Effector memory CD4-positive, alpha-beta T cell (primary cell): ENCODE measurements around the gene OR51B2.
"Not testable (repeated sequence)": the region's sequence is repeated elsewhere in the genome, so short reads cannot be mapped to it uniquely, and the experiment has no call there.

Experiments used
- DNase-seq, 3 donors: peaks; one replicate each; pipeline ENCODE4 v3.0.0-alpha.2; 2020
- H3K27ac ChIP-seq: 2 replicates; pipeline ENCODE4 v1.7.0; 2013; ENCODE audit warnings: mild to moderate bottlenecking, low read length, moderate library complexity; ENCODE audit not compliant: insufficient read depth, poor library complexity, severe bottlenecking
- H3K27me3 ChIP-seq: replicated peaks from 2 replicates; pipeline ENCODE4 v1.7.0; 2013; ENCODE audit warnings: mild to moderate bottlenecking, low read length; ENCODE audit not compliant: insufficient read depth, control insufficient read depth, poor library complexity, severe bottlenecking
- H3K36me3 ChIP-seq: 2 replicates; pipeline ENCODE4 v1.7.0; 2013; ENCODE audit warnings: mild to moderate bottlenecking, low read length, moderate library complexity; ENCODE audit not compliant: control insufficient read depth, insufficient read depth
- H3K4me1 ChIP-seq: 2 replicates; pipeline ENCODE4 v1.7.0; 2013; ENCODE audit warnings: low read length, mild to moderate bottlenecking; ENCODE audit not compliant: control insufficient read depth, insufficient read depth, poor library complexity, severe bottlenecking
- H3K4me3 ChIP-seq: 2 replicates; pipeline ENCODE4 v1.7.0; 2013; ENCODE audit warnings: low read length, low read depth, mild to moderate bottlenecking; ENCODE audit not compliant: insufficient read depth, poor library complexity, severe bottlenecking
- H3K9me3 ChIP-seq: 2 replicates; pipeline ENCODE4 v1.7.0; 2013; ENCODE audit warnings: mild to moderate bottlenecking, low read length, moderate library complexity; ENCODE audit not compliant: control insufficient read depth

Gene OR51B2

DNA sequence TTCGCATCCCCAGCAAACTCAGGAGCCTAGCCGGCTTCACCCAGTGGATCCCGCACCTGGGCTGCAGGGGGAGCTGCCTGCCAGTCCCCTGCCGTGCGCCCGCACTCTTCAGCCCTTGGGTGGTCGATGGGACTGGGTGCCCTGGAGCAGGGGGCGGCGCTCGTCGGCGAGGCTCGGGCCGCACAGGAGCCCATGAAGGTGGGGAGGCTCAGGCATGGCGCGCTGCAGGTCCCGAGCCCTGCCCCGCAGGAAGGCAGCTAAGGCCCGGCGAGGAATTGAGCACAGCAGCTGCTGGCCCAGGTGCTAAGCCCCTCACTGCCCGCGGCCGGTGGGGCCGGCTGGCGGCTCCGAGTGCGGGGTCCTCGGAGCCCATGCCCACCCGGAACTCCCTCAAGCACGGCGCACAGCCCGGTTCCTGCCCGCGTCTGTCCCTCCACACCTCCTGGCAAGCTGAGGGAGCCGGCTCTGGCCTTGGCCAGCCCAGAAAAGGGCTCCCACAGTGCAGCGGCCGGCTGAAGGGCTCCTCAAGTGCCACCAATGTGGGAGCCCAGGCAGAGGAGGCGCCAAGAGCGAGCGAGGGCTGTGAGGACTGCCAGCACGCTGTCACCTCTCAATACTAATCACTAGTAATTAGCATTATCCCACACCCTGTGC is 29.6 kb downstream of the OR51B2 start:
- H3K4me1 ChIP-seq, DNase-seq, H3K9me3 ChIP-seq, H3K27ac ChIP-seq, H3K36me3 ChIP-seq, H3K4me3 ChIP-seq, H3K27me3 ChIP-seq: not testable (repeated sequence)

DNA sequence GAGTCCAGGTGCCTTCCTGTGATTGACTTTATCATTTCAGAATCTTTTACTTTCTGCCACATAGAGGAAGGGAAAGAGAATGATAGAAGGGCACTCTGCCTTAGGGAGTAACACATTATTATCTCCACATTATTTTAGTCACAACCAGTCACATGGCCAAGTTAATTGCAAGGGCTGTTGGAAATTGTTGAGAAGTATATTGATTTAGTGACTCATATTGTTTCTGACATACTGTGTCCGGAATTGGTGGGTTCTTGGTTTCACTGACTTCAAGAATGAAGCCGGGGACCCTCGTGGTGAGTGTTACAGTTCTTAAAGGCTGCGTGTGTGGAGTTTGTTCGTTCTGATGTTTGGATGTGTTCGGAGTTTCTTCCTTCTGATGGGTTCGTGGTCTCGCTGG is 31.1 kb downstream of the OR51B2 start:
- H3K36me3 ChIP-seq = no peaks in the 10 kb centered on the region
- H3K9me3 ChIP-seq = no peaks in the 10 kb centered on the region
- no peak for DNase-seq
- no peaks in the 10 kb centered on the region for H3K4me1 ChIP-seq
- H3K27me3 ChIP-seq = no peaks in the 10 kb centered on the region
- H3K4me3 ChIP-seq = no peak overlapping the region
- H3K27ac ChIP-seq = no peak overlapping the region

GRCh38 chr11:5291207-5291838 is 32.8 kb downstream of the OR51B2 start:
- Histone ChIP-seq H3K36me3 (no peaks in the 10 kb centered on the region), H3K4me1 (no peaks in the 10 kb centered on the region), H3K4me3 (no peak overlapping the region), H3K27me3 (no peaks in the 10 kb centered on the region), H3K27ac (no peak overlapping the region), H3K9me3 (no peaks in the 10 kb centered on the region)
- DNase-seq = no peak

DNA sequence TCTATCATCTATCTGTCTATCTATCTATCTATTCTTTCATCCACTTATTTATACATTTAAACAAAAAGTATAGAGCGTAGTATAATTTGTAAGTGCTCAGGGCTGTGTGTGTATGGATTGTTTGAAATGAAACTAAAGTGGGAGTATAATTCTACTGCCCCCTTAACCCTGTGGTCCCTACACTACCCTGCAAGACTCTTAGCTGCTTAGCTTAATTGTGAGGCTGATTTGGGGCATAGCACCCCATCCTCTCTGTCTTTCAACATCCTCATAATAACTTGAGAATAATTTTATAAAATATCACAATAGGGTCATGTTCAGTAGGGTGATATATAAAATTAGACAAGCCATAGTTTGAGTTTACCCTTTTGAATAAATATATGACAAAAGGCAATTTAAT is 34.0 kb downstream of the OR51B2 start:
- no peak overlapping the region for H3K4me3 ChIP-seq
- no peak for DNase-seq

DNA sequence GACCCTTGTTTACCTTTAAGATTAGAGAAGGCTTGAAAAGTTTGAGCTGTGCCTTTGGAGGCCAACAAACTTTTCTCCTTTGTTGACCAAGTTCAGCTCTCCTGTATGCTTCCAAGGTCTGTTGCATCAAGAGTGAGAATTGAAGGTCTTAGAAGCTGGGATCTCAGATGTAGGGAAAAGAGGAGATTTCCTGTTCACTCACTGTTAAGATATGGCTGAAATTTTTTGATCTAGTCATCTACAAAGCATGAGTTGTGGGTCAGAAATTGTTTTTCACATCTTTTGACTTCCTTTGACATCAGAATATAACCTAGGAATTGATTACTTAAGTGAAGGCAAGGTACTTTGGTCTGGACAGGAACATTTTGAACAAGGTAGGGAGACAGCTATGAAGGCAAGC is 34.4 kb downstream of the OR51B2 start:
- H3K9me3 ChIP-seq = no peaks in the 10 kb centered on the region
- H3K4me3 ChIP-seq = no peak overlapping the region
- no peaks in the 10 kb centered on the region for H3K27me3 ChIP-seq
- no peak overlapping the region for H3K27ac ChIP-seq
- H3K36me3 ChIP-seq = no peaks in the 10 kb centered on the region
- H3K4me1 ChIP-seq = no peaks in the 10 kb centered on the region
- DNase-seq = no peak

More for the DNA sequence above, 34.0 kb downstream of the OR51B2 start:
- Histone ChIP-seq H3K27me3 (no peaks in the 10 kb centered on the region), H3K27ac (no peak overlapping the region), H3K4me1 (no peaks in the 10 kb centered on the region), H3K36me3 (no peaks in the 10 kb centered on the region), H3K9me3 (no peaks in the 10 kb centered on the region)

DNA sequence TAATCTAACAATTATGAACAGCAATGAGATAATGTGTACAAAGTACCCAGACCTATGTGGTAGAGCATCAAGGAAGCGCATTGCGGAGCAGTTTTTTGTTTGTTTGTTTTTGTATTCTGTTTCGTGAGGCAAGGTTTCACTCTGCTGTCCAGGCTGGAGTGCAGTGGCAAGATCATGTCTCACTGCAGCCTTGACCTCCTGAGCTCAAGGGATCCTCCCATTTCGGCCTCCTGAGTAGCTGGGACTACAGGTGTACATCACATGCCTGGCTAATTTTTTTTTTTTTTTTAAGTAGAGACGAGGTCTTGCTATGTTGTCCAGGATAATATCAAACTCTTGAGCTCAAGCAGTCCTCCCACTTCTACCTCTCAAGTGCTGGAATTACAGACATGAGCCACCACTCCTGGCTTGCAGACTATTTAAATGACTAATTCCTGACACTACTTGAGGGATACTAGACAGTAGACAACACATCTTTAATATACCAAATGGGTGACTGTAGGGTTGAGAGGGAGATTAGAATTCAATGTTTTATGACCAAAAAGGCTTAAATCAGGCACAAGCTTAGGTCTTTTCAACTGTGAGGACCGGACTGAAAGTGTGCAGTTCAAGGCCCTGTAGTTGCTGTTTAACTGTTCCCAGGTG is 35.1 kb downstream of the OR51B2 start:
- no peaks in the 10 kb centered on the region for H3K4me1 ChIP-seq
- DNase-seq = no peak
- H3K9me3 ChIP-seq = no peaks in the 10 kb centered on the region
- no peak overlapping the region for H3K27ac ChIP-seq
- no peaks in the 10 kb centered on the region for H3K36me3 ChIP-seq
- H3K27me3 ChIP-seq = no peaks in the 10 kb centered on the region
- no peak overlapping the region for H3K4me3 ChIP-seq

- no peak overlapping the region for H3K27ac ChIP-seq
- H3K36me3 ChIP-seq = no peaks in the 10 kb centered on the region
- H3K4me3 ChIP-seq = no peak overlapping the region
- DNase-seq = no peak
- no peaks in the 10 kb centered on the region for H3K4me1 ChIP-seq
- no peaks in the 10 kb centered on the region for H3K27me3 ChIP-seq
- no peaks in the 10 kb centered on the region for H3K9me3 ChIP-seq
Measured at GRCh38 chr11:5288108-5288905, 35.8 kb downstream of the OR51B2 start.

- DNase-seq = no peak
- no peak overlapping the region for H3K27ac ChIP-seq
Measured at GRCh38 chr11:5286901-5287300, 37.2 kb downstream of the OR51B2 start.

GRCh38 chr11:5286351-5286750 is 37.7 kb downstream of the OR51B2 start:
- Histone ChIP-seq H3K4me3 (no peak overlapping the region), H3K36me3 (no peaks in the 10 kb centered on the region), H3K4me1 (no peaks in the 10 kb centered on the region), H3K27me3 (no peaks in the 10 kb centered on the region), H3K27ac (no peak overlapping the region), H3K9me3 (no peaks in the 10 kb centered on the region)
- no peak for DNase-seq

More at GRCh38 chr11:5286901-5287300, 37.2 kb downstream of the OR51B2 start:
- no peaks in the 10 kb centered on the region for H3K9me3 ChIP-seq
- no peaks in the 10 kb centered on the region for H3K36me3 ChIP-seq
- no peak overlapping the region for H3K4me3 ChIP-seq
- no peaks in the 10 kb centered on the region for H3K4me1 ChIP-seq
- H3K27me3 ChIP-seq = no peaks in the 10 kb centered on the region
